Limb (tissue), 2 donors: ENCODE measurements around the gene NUCKS1.

Experiments used
- DNase-seq, 2 donors: peaks; one replicate each; pipeline ENCODE4 v3.0.0-alpha.2; 2016; ENCODE audit errors: extremely low spot score in 2 of 2

Gene NUCKS1

GRCh38 chr1:205770618-205771017, 20.6 kb upstream of the NUCKS1 start:
- no peak for DNase-seq

GRCh38 chr1:205769641-205770365, 19.8 kb upstream of the NUCKS1 start:
- no peak for DNase-seq

- no peak for DNase-seq
Measured at GRCh38 chr1:205767248-205767647, 17.3 kb upstream of the NUCKS1 start.

- no peak for DNase-seq
Measured at GRCh38 chr1:205766570-205766969, 16.6 kb upstream of the NUCKS1 start.

- no peak for DNase-seq
Measured at GRCh38 chr1:205766038-205766437, 16.1 kb upstream of the NUCKS1 start.

- no peak for DNase-seq
Measured at GRCh38 chr1:205764578-205764977, 14.6 kb upstream of the NUCKS1 start.

- no peak for DNase-seq
Measured at GRCh38 chr1:205763980-205764379, 14.0 kb upstream of the NUCKS1 start.

- no peak for DNase-seq
Measured at GRCh38 chr1:205760606-205761005, 10.6 kb upstream of the NUCKS1 start.

GRCh38 chr1:205756552-205756951, 6.6 kb upstream of the NUCKS1 start:
- no peak for DNase-seq

GRCh38 chr1:205754857-205755256, 4.9 kb upstream of the NUCKS1 start:
- no peak for DNase-seq

GRCh38 chr1:205751036-205751651, 1.2 kb upstream of the NUCKS1 start:
- DNase-seq, result no peak

GRCh38 chr1:205749234-205750137, 496 bp downstream of the NUCKS1 start:
- peak; percentile 92 to 95 for DNase-seq

GRCh38 chr1:205748403-205749233, 1.4 kb downstream of the NUCKS1 start:
- peak; percentile 40 to 71 for DNase-seq

GRCh38 chr1:205746757-205747412, 3.1 kb downstream of the NUCKS1 start:
- DNase-seq, result no peak

- DNase-seq, result no peak
Measured at GRCh38 chr1:205744403-205744802, 5.6 kb downstream of the NUCKS1 start.

- no peak for DNase-seq
Measured at GRCh38 chr1:205743977-205744376, 6.0 kb downstream of the NUCKS1 start.

GRCh38 chr1:205741681-205742080, 8.3 kb downstream of the NUCKS1 start:
- no peak for DNase-seq

- DNase-seq, result no peak
Measured at GRCh38 chr1:205739348-205740160, 10.4 kb downstream of the NUCKS1 start.

- no peak for DNase-seq
Measured at GRCh38 chr1:205735218-205735617, 14.8 kb downstream of the NUCKS1 start.
